ENCODE data around the gene ASB16.
A peak's percentile ranks its signal among the peaks of the same experiment; 100 is the strongest.
"Not testable (repeated sequence)": the region's sequence is repeated elsewhere in the genome, so short reads cannot be mapped to it uniquely, and the experiment has no call there.

Gene ASB16

DNA sequence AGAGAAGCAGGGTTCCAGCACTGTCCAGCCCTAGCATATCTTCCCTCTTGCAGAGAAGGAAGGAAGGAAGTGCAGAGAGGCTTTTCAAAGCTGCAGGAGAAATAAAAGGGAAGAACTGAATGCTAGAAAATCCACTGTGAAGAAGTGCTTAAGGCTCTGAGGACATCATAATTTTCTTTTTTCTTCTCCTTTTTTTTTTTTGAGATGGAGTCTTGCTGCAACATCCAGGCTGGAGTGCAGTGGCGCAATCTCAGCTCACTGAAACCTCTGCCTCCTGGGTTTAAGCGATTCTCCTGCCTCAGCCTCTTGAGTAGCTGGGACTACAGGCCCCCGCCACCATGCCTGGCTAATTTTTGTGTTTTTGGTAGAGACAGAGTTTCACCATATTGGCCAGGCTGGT lies 21.4 kb upstream of the ASB16 start:
- not testable (repeated sequence) for DNase-seq

GRCh38 chr17:44149750-44150329 lies 20.7 kb upstream of the ASB16 start:
- DNase-seq: no peak

DNA sequence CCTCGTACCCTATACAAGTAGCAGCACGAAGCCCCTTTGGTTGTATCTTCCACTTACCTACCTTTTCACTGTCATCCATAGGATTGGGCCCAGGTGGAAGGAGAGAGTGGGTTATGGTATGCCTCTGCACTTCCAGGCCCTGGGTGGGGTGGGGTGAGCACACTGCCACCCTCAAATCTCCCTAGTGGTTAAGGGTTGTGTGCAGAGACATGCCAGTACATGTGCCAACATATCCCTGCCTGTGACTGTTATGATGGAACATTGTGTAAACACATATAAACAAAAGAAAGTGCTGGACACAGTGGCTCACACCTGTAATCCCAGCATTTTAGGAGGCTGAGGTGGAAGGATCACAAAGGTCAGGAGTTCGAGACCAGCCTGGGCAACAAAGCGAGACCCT lies 17.6 kb upstream of the ASB16 start:
- no peak for DNase-seq

DNA sequence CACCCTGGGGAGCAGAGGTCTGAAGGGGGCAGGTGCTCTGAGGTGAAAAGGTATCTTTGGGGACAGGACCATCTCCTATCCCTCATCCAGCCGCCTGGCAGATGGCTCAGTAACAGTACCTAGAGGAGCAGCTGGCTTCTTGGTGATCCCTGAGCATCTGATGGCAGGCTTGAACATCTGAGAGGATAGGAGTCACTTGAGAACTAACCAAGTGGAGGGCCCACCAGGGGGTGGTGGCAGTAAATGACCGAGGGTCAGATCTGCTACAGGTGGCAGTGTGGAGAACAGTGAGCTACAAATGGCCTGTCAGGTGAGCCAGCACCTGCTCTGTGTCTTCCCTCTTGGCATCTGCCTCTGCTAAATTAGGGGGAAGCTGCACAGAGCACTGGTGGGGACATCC lies 15.0 kb upstream of the ASB16 start:
- DNase-seq: no peak

GRCh38 chr17:44159519-44160210 lies 10.8 kb upstream of the ASB16 start:
- no peak for DNase-seq

GRCh38 chr17:44164476-44164875 lies 6.0 kb upstream of the ASB16 start:
- DNase-seq: no peak

GRCh38 chr17:44167181-44167861 lies 3.2 kb upstream of the ASB16 start:
- DNase-seq: no peak

GRCh38 chr17:44170135-44170498 lies 387 bp upstream of the ASB16 start:
- no peak for DNase-seq

DNA sequence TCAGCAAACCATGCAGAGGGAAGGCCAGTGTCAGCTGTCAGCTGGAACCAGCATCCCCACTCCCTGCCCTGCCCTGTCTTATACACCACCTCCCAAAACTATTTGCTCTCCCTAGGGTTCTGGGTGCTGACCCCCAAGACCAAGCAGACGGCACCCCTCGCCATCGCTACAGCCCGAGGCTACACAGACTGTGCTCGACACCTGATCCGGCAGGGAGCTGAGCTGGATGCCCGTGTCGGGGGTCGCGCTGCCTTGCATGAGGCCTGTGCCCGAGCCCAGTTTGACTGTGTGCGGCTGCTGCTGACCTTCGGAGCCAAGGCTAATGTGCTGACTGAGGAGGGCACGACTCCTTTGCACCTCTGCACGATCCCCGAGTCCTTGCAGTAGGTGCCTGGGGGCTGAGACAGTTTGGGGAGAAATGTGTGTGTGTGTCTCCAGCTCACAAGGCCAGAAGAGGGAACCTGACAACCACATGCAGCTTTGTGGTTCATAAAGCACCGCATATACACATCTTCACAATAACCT lies 1.5 kb downstream of the ASB16 start:
- DNase-seq: no peak

GRCh38 chr17:44174427-44174826 lies 3.9 kb downstream of the ASB16 start:
- no peak for DNase-seq

- DNase-seq: no peak
Measured at GRCh38 chr17:44176257-44176656, 5.8 kb downstream of the ASB16 start.

GRCh38 chr17:44176671-44177501 lies 6.4 kb downstream of the ASB16 start:
- DNase-seq: no peak

- DNase-seq: no peak
Measured at GRCh38 chr17:44177640-44178039, 7.1 kb downstream of the ASB16 start.

DNA sequence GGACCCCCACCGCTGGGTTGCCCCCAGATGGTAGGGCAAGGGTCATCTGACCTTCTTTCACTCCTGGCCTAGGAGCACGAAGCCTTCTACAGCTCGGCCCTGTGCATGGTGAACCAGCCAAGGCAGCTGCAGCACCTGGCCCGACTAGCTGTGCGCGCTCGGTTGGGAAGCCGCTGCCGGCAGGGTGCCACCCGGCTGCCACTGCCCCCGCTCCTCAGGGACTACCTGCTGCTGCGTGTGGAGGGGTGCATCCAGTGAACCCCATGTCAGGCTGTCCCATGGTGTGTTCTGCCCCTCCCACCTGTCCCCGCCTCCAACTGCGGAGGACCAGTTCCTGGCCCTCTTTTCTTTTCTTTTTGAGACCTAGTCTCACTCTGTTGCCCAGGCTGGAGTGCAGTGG lies 7.6 kb downstream of the ASB16 start:
- DNase-seq: no peak

GRCh38 chr17:44183024-44183423 lies 12.5 kb downstream of the ASB16 start:
- no peak for DNase-seq

DNA sequence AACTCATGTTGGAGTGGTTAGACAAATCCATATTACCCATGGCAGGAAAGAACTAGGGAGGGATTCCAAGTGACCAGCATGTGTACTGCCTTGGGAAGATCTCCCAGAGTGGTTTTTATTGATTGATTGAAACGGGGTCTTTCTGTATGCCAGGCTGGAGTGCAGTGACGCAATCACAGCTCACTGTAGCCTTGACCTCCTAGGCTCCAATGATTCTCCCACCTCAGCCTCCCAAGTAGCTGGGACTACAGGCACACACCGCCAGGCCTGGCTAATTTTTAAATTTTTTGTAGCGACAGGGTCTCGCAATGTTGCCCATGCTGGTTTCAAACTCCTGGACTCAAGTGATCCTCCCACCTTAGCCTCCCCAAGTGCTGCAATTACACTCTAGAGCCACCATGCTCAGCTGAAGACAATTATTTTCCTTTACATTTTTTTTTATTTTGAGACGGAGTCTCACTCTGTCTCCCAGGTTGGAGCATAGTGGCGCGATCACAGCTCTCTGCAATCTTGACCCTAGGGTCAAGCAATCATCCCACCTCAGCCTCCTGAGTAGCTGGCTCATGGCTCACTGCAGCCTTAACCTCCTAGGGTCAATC lies 13.8 kb downstream of the ASB16 start:
- no peak for DNase-seq

- DNase-seq: peak; percentile 98
Measured at GRCh38 chr17:44186307-44187130, 16.0 kb downstream of the ASB16 start, which contains the start of gene TMUB2. TSS of gene TMUB2 (plus strand) at chr17:44186972. CDS start at chr17:44187709, 737 bp downstream.

DNA sequence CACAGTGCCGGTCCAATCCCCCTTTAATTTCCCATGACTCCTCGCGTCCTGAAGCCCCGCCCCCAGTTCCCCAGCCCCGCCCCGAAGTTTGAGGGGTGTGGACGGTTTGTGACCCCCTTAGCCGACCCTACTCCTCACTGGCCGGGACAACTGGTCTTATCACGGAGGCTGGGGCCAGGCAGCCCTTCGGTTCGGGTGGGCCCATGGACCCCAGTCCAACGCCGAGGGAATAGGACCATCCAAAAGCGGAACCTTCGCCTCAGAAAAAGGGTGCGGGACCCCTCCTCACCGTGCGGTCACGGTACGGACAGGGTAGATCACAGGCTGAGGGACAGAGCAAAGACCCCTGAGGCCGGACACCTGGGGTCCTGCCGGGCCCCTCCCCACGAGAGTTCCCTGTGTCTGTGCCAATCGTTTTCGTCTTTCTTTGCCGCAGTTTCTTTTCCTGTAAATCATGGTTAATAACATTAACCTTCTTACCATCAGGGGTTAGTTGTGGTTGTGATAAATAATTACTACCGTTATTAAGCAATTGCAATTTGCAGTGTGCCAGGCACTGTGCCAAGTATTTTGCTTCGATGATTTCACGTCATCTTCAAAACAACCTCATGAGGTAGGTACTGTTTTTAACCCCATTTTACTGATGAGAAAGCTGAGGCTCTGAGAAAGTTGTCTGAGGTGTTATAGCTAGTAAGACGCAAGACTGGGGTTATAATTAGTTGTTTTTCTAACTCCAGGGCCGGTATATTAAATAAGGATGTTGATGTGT lies 16.8 kb downstream of the ASB16 start:
- DNase-seq: no peak

GRCh38 chr17:44188576-44189403 lies 18.3 kb downstream of the ASB16 start:
- no peak for DNase-seq

- no peak for DNase-seq
Measured at GRCh38 chr17:44190481-44190880, 20.0 kb downstream of the ASB16 start.
